Muscle of arm (tissue), 12 donors: ENCODE results near the gene TCEANC2. TPM values are rescaled to one million over a fixed set of nuclear protein-coding genes. Genes with fewer than 3 reads are reported as not detected.
"Not testable (repeated sequence)": the region's sequence is repeated elsewhere in the genome, so short reads cannot be mapped to it uniquely, and the experiment has no call there.

Experiments
- DNase-seq: peaks from one replicate; pipeline ENCODE4 v3.0.0-alpha.2; 2013
- polyA plus RNA-seq, 12 donors: library from polyadenylated mRNA; unstranded; fragments of 120-200 nt; gene quantifications; one replicate each; pipeline ENCODE4 v1.2.1, GENCODE V29; 2013; ENCODE audit not compliant: insufficient read length in 12 of 12

The TCEANC2 gene
- polyA plus RNA-seq, 12 donors, result 4.7 to 8.1 (median 6.8) TPM; not detected in 1

DNA sequence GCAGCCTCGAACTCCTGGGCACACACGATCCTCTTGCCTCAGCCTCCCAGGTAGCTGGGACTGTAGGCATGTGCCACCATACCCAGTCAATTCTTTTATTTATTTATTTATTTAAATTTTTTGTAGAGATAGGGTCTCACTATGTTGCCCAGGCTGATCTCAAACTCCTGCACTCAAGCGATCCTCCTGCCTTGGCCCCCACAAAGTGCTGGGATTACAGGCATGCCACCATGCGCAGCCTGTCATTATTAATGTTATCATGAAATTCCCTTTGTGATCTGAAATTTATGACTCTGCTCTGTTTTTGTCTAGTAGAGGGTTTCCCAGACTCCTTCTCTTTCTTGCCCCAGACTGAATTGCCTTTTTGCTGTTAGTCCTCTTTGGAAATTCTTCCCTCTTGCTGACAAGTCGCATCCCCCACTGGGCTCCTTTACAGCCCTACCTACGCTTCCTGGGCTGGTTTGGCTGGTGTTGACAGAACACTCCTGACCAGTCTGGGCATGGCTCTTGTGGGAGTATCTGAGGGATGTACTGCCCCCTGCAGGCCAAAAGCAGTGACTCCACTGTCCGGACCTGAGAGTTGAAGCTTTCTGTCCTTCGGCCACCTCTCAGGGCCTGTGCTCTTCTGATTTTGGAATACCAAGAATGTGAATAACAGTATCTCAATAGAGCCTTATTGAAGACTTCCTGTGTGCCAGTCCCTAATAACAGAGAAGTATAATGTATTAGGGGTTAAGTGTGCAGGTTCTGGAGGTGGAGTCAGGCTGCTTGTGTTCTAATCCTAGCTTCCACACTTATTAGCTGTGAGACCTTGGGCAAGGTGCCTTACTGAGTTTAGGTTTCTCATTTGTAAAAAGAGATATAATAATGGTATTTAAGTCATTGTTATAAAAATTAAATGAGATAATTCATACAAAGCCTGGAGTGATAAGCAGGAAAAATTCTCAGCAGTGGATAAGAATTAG is 28.2 kb downstream of the TCEANC2 start:
- no peak for DNase-seq

DNA sequence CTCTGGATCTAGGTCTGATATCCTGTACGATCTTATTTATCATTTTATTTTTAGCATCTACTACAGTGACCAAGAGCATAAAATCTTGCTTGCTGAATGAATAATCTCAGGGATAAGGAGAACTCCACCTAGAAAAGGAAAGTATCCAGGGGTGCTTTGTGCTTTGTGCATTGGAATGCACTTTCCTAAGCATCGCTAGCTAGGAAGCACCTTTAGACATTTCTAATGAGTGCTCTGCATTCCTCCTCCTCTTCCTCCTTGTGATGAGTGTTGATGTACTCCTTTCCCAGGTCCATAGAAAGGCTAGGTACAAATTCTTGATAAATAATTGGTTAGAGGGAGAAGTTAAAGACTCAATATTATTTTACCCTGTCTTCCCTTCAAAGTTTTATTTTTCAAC is 31.4 kb downstream of the TCEANC2 start:
- DNase-seq, result no peak

DNA sequence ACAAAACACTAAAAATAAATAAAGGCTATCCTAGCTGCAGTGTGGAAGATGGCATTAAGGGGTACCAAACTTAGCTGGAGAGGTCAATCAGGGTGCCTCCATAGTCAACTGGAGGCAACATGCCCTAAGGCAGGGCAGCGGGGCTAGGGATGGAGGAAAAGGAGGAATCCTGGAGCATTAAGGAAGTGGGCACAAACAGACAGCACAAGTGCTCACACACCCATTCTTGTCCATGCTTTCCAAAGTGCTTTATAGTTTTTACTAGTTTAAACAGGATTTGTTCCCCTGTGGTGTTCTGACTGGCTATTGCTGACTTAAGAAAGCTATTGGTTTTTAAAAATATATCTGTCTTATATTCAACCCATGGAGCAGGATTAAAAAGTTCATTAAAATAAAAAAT is 33.3 kb downstream of the TCEANC2 start:
- no peak for DNase-seq

DNA sequence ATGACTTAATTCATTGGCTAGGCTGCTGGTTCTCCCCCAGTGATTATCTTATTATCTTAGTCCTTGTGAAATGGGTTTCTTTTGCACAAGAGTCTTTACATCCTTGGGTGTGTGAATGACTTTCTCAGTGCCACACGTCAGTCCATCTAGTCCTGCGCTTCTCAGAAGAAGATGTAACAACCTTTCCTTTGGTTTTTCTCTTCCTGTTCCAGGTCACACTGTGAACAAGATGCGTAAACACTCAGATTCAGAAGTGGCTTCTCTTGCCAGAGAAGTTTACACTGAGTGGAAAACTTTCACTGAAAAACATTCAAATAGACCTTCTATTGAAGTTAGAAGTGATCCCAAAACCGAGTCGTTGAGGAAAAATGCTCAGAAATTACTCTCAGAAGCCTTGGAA is 35.0 kb downstream of the TCEANC2 start:
- DNase-seq, result no peak

DNA sequence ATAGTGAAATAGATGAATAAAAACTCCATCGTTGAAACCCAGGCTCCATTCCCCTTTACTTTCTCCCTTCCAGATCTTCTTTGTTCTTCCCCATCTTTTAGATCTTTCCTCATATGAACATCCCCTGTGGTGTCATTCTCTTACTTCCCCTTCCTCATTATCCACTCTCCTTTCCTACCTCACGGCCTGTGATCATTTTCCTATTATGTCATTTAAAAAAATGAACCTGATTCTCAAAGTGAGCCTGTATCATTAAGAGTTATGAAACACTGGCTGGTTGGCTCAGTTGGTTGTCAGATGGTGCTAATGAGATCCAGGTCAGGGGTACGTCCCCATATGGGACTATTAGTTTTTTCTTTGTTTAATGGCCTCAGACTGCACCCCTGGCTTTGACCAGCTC is 38.3 kb downstream of the TCEANC2 start:
- no peak for DNase-seq

DNA sequence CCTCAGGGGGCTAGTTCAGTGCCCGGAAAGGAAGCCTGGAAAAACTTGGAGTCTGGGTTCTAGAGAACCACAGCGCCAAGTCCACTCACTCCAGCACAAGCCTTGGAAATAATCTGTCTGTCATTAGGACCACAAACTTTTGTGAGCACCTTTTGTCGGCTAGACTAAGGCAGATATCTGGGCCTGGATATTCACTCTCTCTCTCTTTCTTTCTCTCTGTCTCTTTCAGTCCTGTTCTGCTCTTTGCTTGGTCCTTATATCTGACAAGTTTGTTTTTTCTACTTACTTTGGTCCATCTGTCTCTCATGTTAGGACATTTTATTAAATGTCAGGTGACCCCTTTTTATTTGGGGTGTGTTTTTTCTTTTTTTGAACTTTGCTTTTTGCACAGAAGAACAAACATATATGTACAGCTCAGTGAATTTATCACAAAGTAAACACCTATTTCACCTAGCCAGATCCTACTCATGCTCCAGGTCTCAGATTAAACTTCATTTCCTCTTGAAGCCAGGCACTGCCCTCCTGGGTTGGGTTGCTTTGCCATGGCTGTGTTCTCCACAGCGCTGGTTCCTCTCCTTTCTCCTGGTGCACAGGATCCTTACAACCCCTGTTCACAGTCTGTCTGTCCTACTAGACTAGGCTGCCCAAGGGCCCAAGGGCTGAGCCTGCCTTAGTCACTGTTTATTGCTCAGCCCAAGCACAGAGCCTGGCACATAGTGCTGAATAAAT is 40.8 kb downstream of the TCEANC2 start:
- DNase-seq, result no peak

DNA sequence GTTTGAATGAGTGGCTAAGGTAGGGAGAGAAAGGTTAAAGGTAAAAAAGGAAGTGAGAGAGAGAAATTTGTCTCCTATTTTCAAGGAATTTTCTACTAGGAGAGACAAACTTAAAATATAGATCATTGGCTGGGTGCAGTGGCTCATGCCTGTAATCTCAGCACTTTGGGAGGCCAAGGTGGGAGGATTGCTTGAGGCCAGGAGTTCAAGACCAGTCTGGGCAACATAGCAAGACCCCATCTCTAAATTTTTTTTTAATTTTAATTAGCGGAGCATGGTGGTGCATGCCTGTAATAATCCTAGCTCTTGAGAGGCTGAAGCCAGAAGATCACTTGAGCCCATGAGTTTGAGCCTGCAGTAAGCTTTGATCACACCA is 41.3 kb downstream of the TCEANC2 start:
- DNase-seq, result not testable (repeated sequence)

DNA sequence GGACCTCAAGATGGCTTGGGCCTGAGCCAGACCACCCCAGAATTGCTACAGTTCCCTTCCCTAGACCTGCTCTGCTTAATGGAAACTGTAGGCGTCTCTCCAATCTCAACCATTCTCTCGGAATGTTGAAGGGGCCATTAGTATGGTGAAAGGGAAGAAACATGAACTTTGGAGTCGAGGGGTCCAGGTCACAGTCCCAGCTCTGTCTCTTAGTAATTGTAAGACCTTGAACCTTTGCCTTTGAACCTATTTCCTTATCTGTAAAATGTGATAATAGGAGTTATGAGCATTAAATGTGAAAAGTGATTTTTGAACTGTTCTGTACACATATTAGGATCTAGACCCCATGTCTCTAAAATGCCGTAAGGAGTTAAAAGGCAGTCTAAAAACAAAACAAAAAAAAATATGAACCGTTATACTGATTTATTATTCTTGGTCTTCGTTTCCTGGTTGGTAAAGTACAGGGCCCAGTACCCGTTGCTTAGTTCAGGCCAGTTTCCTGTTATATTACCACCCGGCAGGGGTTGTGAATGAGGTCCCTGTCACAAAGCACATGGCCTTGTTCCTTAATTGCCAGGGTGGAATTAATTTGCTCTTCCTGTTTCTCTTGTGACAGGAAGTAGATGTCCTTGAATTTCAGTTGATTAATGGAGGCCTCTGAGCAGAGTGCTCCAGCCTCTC is 42.3 kb downstream of the TCEANC2 start:
- DNase-seq, result no peak

DNA sequence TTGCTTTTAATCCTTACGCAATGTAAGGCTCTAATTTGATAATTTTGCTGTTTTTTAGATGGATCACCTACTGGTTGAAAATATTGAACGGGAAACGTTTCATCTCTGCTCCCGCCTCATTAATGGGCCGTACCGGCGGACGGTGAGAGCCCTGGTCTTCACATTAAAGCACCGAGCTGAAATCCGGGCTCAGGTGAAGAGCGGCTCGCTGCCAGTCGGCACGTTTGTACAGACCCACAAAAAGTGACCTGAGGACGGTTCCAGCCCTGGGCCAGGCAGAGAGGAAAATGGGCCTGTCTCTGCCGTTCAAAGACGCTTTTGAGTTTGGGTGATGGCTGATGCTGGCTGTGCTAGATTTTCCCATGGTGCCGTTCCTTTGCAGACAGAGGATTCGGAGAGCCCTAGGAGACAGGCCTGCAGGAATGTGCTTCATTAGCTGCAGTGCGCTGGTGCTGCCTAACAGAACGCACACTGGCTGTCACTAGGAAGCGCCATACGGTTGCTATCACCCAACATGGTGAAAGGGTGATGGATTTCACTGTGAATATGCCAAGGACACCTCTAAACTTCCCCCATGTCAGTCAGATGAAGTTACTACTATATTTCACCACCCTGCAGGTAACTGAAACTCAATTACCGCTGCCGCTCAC is 42.9 kb downstream of the TCEANC2 start:
- no peak for DNase-seq

DNA sequence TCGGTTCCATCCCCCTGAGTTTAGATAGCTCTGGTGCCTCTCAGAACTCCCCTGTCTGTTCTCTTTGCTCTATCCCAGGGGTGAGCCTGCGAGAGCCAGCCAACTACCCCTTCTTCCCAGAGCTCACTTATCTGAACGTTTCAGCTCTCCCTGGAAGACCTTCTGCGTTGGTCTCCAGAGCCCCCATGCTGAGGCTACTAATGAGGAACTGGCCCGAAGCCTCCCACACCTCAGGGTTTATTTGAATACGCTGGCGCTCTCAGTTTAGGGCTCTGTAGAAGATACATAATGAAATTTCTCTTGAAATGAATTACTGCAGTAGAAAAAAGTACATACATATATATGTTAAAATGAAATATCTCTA is 43.5 kb downstream of the TCEANC2 start:
- no peak for DNase-seq

DNA sequence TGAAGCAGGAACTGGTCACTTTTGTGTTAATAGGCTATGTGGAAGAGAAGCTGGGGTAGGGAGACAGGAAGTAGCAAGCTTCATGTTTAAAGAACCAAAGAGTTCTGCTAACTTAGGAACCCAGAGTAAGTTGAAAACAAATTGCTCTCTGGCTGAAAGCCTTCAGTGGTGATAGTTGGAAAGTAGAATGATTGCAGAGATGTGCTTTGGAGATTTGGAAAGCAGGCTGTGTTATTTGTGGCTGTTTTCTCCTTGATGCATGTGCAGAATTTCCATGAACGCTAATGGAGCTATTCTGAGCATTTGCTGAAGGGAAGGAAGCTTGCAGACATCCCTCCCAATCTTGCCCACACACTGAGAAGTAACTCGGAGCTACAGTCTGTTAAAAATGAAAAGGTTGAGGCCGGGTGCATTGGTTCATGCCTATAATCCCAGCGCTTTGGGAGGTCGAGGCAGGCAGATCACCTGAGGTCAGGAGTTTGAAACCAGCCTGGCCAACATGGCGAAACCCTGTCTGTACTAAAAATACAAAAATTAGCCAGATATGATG is 45.7 kb downstream of the TCEANC2 start:
- DNase-seq, result peak; percentile 20

DNA sequence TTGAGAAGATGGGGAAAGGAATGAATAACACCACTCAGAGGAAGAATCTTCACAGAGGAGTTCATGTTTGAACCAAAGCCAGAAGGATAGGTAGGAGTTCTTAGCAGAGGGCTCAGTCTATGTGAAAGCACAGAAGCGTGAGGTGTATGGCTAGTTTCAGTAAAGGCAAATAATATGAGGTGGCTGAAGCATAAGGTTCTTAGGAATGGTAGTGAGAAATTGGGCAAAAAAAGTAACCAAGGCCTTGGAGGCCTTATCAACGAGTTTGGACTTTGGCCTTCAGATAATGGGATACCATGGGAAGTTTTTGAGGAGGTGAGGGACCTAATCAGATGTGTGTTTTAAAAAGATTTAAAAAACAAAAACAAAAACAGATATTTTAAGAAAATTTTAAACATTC is 47.1 kb downstream of the TCEANC2 start:
- no peak for DNase-seq

DNA sequence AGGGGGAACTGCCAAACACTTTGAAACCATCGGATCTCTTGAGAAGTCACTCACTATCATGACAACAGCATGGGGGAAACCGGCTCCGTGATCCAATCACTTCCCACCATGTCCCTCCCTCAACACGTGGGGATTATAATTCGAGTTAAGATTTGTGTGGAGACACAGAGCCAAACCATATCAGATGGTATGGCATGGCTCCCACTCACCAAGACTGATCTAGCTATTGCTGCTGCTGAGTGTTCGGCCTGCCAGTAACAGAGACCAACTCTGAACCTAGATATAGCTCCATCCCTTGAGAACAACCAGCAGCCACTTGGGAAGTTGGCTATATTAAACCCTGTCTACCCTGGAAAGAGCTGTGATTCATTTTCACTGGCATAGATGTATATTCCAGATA is 50.0 kb downstream of the TCEANC2 start:
- no peak for DNase-seq

DNA sequence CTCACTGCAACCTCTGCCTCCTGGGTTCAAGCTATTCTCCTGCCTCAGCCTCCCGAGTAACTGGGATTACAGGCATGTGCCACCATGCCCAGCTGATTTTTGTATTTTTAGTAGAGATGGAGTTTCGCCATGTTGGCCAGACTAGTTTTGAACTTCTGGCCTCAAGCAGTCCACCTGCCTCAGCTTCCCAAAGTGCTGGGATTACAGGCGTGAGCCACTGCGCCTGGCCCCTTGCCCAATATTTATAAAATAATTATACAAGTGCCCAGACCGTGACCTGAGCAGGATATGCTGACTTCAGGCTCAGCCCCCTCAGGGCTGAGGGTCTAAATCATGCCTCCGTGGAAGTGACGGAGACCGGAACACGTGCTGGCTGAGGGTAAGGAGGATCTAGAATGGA is 51.2 kb downstream of the TCEANC2 start:
- DNase-seq, result not testable (repeated sequence)

DNA sequence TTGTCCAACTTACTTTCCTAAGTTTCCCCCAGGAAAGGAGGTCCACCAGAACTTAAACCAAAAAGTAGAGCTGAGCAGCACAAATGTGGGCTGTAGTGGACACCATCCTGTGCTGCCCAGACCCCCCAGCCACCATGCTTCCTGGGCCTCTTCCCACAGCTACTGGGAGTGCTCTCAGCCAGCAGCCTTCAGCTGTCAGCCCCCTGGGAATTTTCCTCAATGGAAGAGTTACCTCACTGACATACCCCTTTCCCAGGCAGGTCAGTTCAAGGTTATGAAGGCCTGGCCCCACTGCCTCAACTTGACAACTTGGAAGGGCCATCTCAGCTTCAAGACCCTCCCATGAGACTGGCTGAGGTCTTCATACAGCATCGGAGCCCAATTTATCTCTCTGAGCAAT is 51.7 kb downstream of the TCEANC2 start:
- no peak for DNase-seq

DNA sequence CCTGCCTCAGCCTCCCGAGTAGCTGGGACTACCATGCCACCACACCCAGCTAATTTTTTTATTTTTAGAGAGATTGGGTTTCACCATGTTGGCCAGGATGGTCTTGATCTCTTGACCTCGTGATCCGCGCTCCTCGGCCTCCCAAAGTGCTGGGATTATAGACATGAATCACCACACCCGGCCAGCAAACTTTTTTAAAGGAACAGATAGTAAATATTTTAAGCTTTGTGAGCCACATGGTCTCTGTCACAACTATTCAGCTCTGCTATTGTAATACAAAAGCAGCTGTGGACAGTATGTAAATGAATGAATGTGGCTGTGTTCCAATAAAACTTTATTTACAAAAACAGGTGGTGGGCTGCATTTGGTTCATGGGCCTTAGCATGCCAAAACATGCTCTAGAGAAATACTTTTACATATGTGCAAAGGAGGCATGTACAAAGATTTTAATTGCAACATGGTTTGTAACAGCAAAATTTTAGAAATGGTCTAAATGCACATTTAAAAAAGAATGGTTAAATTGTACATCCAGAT is 52.4 kb downstream of the TCEANC2 start:
- no peak for DNase-seq

DNA sequence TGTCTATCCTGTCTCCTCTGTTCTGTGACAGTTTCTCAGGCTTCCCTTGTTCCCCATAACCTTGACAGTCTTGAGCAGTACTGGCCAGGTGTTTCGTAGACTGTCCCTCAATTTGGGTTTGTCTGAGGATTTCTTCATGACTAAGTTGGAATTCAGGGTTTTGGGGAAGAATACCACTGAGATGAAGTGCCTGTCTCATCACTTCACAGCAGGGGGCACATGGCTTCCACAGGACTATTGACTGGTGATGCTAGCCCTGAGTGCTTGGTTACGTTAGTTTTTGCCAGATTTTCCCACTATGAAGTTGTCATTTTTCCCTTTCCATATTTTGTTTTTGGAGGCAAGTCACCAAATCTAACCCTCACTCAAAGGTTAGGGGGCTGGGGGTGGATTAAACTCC is 53.7 kb downstream of the TCEANC2 start:
- no peak for DNase-seq

DNA sequence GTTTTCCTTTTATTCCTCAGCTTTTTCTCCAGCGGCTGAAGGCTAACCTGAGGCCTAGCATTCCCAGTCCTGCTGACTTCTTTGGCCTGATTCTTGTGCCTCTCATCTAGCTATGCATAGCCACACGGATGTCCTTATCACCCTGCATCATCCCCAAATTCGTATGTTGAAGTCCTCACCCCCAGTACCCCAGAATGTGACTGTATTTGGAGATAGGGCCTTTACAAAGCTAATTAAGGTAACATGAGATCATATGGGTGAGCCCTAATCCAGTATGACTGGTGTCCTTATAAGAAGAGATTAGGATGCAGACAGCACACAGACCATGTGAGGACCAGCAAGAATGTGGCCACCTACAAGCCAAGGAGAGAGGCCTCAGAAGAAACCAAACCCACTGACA is 54.7 kb downstream of the TCEANC2 start:
- DNase-seq, result no peak

DNA sequence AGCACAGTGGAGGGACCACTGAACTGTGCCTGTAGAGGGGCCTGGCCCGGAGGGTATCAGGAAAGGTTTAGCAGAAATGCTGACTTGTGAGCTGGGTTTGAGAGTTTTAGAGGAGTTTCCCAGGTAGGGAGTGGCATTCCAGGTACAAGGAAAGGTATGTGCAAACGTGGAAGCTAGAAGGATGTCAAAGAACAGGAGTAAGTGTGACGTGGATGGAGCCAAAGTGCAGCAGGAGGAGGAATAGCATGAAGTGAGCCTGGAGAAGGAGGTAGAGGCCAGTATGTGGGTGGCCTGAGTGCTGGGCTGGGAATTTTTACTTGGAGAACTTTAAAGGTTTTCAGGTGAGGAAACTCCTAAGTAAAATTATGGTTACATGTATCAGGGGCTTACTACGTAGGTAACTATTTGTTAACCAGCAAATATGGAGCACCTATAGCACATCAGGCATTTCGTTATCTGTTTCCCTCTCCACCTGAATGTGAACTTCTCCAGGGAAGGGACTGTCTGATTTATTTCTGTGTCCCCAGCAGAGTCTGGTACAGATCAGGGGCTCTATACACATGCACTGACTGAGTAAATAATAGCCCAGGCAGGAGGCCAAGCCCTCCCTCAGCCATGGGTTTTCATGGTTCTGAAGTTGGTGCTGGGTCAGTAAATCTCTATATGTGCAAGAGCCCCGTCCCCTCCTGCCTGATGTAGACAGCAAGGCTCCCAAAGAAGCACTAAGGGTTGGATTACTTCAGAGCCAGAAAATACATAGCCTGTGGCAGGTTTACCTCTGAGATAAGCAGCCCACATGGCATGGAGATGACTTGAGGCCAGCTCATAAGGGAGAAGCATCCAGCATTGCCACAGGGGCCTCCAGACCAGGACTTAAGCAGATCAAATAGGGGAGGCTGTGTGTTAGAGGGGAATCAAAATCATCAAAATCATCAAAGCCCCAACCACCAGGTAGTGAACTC is 56.0 kb downstream of the TCEANC2 start:
- no peak for DNase-seq

DNA sequence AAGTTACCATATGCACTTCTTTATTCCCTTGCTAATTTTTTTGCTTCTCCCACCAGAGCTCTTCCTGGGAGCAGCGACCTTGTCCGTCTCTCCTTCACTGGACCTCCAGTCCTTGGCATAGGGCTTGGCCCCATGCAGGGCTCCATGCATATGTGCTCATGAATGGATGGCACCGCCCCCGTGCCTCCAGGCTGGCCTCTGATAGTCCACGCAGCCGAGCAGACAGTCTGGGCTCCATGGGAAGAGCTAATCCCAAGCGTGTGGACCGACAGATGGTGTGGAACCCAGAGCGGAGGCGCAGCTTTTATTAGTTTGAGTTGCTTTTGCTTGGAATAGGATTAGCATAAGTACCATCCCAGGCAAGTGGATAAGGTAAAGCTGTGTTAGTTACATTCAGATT is 57.6 kb downstream of the TCEANC2 start:
- no peak for DNase-seq
